KMS-11 (cell line): ENCODE data around the gene IDUA.

Source experiments
- H2AFZ ChIP-seq: fragments of 200-600 bp; sonication (generic); 2 replicates; pipeline ENCODE4 v1.6.1; 2016; ENCODE audit warnings: antibody characterized with exemption, mixed run types, low read depth
- H3K27ac ChIP-seq: fragments of 200-600 bp; sonication (generic); 2 replicates; pipeline ENCODE4 v1.6.1; 2016; ENCODE audit warnings: mild to moderate bottlenecking, mixed run types
- H3K27me3 ChIP-seq: fragments of 200-600 bp; sonication (generic); 2 replicates; pipeline ENCODE4 v1.6.1; 2017; ENCODE audit warnings: mild to moderate bottlenecking, low read depth, mixed run types, moderate library complexity; ENCODE audit not compliant: insufficient read depth
- H3K36me3 ChIP-seq: fragments of 200-600 bp; sonication (generic); 2 replicates; pipeline ENCODE4 v1.6.1; 2017; ENCODE audit warnings: mild to moderate bottlenecking, mixed run types; ENCODE audit not compliant: insufficient read depth
- H3K4me1 ChIP-seq: fragments of 200-600 bp; sonication (generic); 2 replicates; pipeline ENCODE4 v1.6.1; 2016; ENCODE audit warnings: mild to moderate bottlenecking, low read depth, mixed run types; ENCODE audit not compliant: poor library complexity, severe bottlenecking
- H3K4me2 ChIP-seq: fragments of 200-600 bp; sonication (generic); 2 replicates; pipeline ENCODE4 v1.7.0; 2016; ENCODE audit warnings: mild to moderate bottlenecking, mixed run types
- H3K4me3 ChIP-seq: fragments of 200-600 bp; sonication (generic); IDR thresholded peaks from 2 replicates; pipeline ENCODE4 v1.6.1; 2017; ENCODE audit warnings: low read depth, low read length, mixed read lengths; ENCODE audit not compliant: insufficient read depth
- H3K79me2 ChIP-seq: fragments of 200-600 bp; sonication (generic); 2 replicates; pipeline ENCODE4 v1.6.1; 2016; ENCODE audit warnings: low read depth, mixed run types; ENCODE audit not compliant: insufficient read depth
- H3K9ac ChIP-seq: fragments of 200-600 bp; sonication (generic); 2 replicates; pipeline ENCODE4 v1.6.1; 2016; ENCODE audit warnings: mild to moderate bottlenecking, mixed run types
- H4K20me1 ChIP-seq: fragments of 200-600 bp; sonication (generic); 2 replicates; pipeline ENCODE4 v1.6.1; 2016; ENCODE audit warnings: mild to moderate bottlenecking, mixed run types; ENCODE audit not compliant: insufficient read depth
- TF ChIP-seq, protein P1 (sequence below): fragments of 200-600 bp; sonication (generic); conservative IDR thresholded peaks from 2 replicates; pipeline ENCODE4 v1.6.1; 2017; ENCODE audit warnings: low read depth, mild to moderate bottlenecking, antibody characterized with exemption, low read length, moderate library complexity, mixed read lengths

The IDUA gene

DNA sequence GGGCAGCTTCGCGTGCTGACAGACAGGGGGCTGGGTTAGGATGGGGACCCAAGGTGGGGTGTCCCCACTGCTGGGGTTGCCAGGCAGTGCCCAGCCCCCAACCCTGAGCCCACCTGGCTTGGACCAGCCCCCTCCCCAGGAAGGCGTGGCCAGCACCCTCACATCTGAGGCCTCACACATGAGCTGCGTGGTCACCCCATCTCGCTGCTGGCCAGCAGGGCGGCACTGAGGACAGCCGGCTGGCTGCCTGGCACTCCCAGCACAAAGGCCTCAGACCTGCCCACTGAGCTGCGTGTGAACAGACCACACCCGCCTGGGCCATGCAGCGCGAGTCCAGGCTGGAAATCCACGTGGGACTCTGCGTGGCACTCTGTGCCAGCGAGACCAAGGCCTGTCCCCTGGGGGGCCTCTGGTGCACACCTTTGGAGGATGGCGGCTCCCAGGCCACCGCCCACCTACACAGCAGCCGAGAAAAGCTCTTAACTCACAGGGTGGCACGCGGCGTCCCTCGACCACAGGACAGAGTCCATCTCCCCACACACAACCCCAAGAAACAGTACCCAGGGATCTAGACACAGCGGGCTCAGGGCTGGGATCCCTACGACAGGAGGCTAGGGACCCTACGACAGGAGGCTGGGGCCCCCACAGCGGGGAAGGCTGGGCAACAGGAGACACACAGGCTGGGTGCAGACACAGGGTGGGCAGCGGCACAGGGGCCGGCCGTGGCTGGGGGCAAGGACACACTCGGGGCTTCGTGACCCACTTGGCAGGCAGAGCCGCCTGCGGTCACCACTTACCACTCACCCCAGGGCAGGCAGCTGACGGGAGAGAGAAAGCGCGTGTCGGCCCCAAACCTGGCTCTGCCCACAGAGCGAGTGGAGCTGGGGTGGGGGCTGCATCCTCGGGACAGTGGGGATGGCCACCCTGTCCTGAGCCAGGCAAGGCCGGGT, 23.3 kb upstream of the IDUA start:
- TF ChIP-seq, protein P1, sequence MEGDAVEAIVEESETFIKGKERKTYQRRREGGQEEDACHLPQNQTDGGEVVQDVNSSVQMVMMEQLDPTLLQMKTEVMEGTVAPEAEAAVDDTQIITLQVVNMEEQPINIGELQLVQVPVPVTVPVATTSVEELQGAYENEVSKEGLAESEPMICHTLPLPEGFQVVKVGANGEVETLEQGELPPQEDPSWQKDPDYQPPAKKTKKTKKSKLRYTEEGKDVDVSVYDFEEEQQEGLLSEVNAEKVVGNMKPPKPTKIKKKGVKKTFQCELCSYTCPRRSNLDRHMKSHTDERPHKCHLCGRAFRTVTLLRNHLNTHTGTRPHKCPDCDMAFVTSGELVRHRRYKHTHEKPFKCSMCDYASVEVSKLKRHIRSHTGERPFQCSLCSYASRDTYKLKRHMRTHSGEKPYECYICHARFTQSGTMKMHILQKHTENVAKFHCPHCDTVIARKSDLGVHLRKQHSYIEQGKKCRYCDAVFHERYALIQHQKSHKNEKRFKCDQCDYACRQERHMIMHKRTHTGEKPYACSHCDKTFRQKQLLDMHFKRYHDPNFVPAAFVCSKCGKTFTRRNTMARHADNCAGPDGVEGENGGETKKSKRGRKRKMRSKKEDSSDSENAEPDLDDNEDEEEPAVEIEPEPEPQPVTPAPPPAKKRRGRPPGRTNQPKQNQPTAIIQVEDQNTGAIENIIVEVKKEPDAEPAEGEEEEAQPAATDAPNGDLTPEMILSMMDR, result no peak
- Histone ChIP-seq H2AFZ (no peak overlapping the region), H3K36me3 (no peaks in the 10 kb centered on the region), H3K79me2 (no peaks in the 10 kb centered on the region), H3K4me3 (no peak overlapping the region), H3K4me2 (no peak overlapping the region), H3K4me1 (no peaks in the 10 kb centered on the region), H3K27ac (no peak overlapping the region), H3K27me3 (no peaks in the 10 kb centered on the region), H4K20me1 (no peaks in the 10 kb centered on the region), H3K9ac (no peak overlapping the region)

DNA sequence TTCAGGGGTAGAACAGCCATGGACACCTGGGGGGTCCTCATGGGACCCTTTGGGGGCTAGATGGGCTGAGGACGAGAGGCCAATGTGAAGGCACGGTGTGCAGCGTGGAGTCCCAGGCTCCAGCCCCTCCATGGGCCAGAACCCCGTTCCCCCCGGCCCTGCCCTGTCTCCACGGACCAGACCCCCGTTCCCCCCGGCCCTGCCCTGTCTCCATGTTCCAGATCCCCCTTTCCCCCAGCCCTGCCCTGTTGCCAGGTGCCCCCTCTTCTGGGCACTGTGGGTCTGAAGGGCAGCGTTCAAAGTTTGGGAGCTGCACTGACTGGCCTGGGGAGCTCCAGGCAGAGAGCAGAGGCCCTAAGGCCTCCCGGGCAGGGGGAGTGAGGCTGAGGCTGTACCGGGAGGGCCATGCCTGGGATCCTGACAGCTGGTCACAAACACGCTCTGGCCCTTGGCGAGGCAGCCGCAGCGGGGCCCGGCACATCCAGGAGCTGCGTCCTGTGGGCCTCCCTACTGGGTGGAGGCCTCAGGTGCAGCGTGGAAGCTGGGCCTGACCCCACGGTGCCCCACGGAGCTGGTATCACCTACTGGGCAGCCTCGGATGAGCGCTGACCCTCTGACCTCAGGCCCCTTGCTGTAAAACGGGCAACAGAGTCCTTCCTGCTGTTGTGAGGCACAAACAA, 22.4 kb upstream of the IDUA start:
- no peak overlapping the region for H3K9ac ChIP-seq
- H3K27ac ChIP-seq, result no peak overlapping the region
- H4K20me1 ChIP-seq, result no peaks in the 10 kb centered on the region
- H3K36me3 ChIP-seq, result no peaks in the 10 kb centered on the region
- no peak overlapping the region for H2AFZ ChIP-seq
- no peaks in the 10 kb centered on the region for H3K27me3 ChIP-seq
- TF ChIP-seq, protein P1, result no peak
- H3K4me2 ChIP-seq, result no peak overlapping the region
- no peaks in the 10 kb centered on the region for H3K79me2 ChIP-seq
- H3K4me3 ChIP-seq, result no peak overlapping the region
- no peaks in the 10 kb centered on the region for H3K4me1 ChIP-seq

DNA sequence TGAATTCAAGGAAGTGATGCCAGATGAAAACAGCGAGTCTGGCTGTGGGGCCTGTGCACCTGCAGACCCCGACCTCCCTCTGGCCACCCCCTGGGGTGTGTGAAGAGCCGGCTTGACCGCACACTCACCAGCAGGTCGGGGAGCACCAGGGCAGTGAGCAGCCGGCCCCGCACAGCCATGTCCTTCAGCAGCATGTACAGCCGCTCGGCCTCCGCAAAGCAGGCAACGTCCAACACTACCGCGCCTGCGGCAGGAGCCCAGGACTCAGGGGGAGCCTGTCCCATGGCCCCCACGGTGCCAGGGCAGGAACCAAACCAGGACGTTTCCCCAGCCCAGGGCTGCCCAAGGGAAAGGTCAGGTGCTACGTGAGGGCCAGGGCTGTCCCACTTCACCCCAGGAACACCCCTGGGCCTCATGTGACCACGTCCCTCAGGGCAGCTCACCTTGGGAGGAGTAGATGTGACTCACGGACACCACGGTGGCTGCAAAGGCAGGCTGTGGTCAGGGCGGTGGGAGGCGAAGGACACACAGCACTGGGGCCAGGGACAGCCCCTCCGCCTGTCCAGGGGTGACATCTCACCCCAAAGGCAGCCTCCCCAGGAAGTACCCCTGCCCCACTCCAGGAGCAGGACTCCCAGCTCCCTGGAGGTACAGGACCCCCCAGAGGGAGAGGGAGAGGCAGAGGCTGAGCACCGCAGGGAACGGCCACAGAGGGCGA, 21.6 kb upstream of the IDUA start:
- H3K27ac ChIP-seq, result no peak overlapping the region
- H2AFZ ChIP-seq, result no peak overlapping the region
- H3K4me1 ChIP-seq, result no peaks in the 10 kb centered on the region
- H3K36me3 ChIP-seq, result no peaks in the 10 kb centered on the region
- H3K27me3 ChIP-seq, result no peaks in the 10 kb centered on the region
- H4K20me1 ChIP-seq, result no peaks in the 10 kb centered on the region
- H3K4me3 ChIP-seq, result no peak overlapping the region
- H3K4me2 ChIP-seq, result no peak overlapping the region
- H3K79me2 ChIP-seq, result no peaks in the 10 kb centered on the region
- TF ChIP-seq, protein P1, result no peak
- H3K9ac ChIP-seq, result no peak overlapping the region

DNA sequence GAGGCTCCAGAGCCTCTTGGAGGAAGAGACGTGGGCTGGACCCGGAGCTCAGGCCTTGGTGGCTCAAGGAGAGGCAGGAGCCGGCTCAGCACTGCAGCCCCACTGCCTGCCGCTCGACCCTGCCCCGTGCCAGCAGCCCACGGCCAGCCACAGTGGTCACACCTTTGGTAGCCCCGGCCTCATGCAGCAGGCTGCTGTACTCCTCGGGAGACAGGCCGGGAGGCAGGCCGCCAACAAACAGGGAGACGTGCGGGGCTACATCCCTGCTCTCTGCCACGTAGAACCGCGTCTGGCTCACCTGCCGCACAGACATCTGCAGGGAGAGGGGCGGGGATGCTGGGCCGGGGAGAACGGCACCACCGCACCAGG, 21.1 kb upstream of the IDUA start:
- no peaks in the 10 kb centered on the region for H3K79me2 ChIP-seq
- TF ChIP-seq, protein P1, result no peak
- H3K4me1 ChIP-seq, result no peaks in the 10 kb centered on the region
- no peak overlapping the region for H3K4me2 ChIP-seq
- no peak overlapping the region for H3K9ac ChIP-seq
- H2AFZ ChIP-seq, result no peak overlapping the region
- no peaks in the 10 kb centered on the region for H3K27me3 ChIP-seq
- H3K36me3 ChIP-seq, result no peaks in the 10 kb centered on the region
- H4K20me1 ChIP-seq, result no peaks in the 10 kb centered on the region
- no peak overlapping the region for H3K4me3 ChIP-seq
- no peak overlapping the region for H3K27ac ChIP-seq
